Measurements from ENCODE around the gene SLC22A31.
"Not testable (repeated sequence)": the region's sequence is repeated elsewhere in the genome, so short reads cannot be mapped to it uniquely, and the experiment has no call there.

SLC22A31 gene

GRCh38 chr16:89197033-89197632 is 3.2 kb downstream of the SLC22A31 start:
- in situ Hi-C loops (cut with HindIII; ENCODE audit: low pct_ligation_motif_present, low pct_unique_long_range_greater_than_20kb, low sequenced_read_pairs): no loop called here
- no peak for DNase-seq

GRCh38 chr16:89195521-89196171 is 4.7 kb downstream of the SLC22A31 start:
- in situ Hi-C loops (cut with HindIII; ENCODE audit: low pct_ligation_motif_present, low pct_unique_long_range_greater_than_20kb, low sequenced_read_pairs): no loop called here
- DNase-seq: no peak

GRCh38 chr16:89194340-89195311 is 5.7 kb downstream of the SLC22A31 start:
- no peak for DNase-seq
- in situ Hi-C loops (cut with HindIII; ENCODE audit: low pct_ligation_motif_present, low pct_unique_long_range_greater_than_20kb, low sequenced_read_pairs): no loop called here

- in situ Hi-C loops (cut with HindIII; ENCODE audit: low pct_ligation_motif_present, low pct_unique_long_range_greater_than_20kb, low sequenced_read_pairs): no loop called here
- no peak for DNase-seq
These were observed 6.6 kb downstream of the SLC22A31 start for GRCh38 chr16:89193576-89194293.

GRCh38 chr16:89192956-89193575 is 7.3 kb downstream of the SLC22A31 start:
- in situ Hi-C loops (cut with HindIII; ENCODE audit: low pct_ligation_motif_present, low pct_unique_long_range_greater_than_20kb, low sequenced_read_pairs): no loop called here

GRCh38 chr16:89192186-89192955 is 8.0 kb downstream of the SLC22A31 start:
- in situ Hi-C loops (cut with HindIII; ENCODE audit: low pct_ligation_motif_present, low pct_unique_long_range_greater_than_20kb, low sequenced_read_pairs): not testable (repeated sequence)
- peak; percentile 26 for DNase-seq

More at GRCh38 chr16:89192956-89193575, 7.3 kb downstream of the SLC22A31 start:
- no peak for DNase-seq

- no peak for DNase-seq
- in situ Hi-C loops (cut with HindIII; ENCODE audit: low pct_ligation_motif_present, low pct_unique_long_range_greater_than_20kb, low sequenced_read_pairs): no loop called here
These were observed 8.5 kb downstream of the SLC22A31 start for GRCh38 chr16:89191901-89192185.

GRCh38 chr16:89191033-89191900 is 9.1 kb downstream of the SLC22A31 start:
- in situ Hi-C loops (cut with HindIII; ENCODE audit: low pct_ligation_motif_present, low pct_unique_long_range_greater_than_20kb, low sequenced_read_pairs): no loop called here
- DNase-seq: no peak

GRCh38 chr16:89190150-89190958 is 10.0 kb downstream of the SLC22A31 start:
- DNase-seq: no peak
- in situ Hi-C loops (cut with HindIII; ENCODE audit: low pct_ligation_motif_present, low pct_unique_long_range_greater_than_20kb, low sequenced_read_pairs): no loop called here

GRCh38 chr16:89189358-89190025 is 10.8 kb downstream of the SLC22A31 start:
- DNase-seq: no peak
- in situ Hi-C loops (cut with HindIII; ENCODE audit: low pct_ligation_motif_present, low pct_unique_long_range_greater_than_20kb, low sequenced_read_pairs): no loop called here

- in situ Hi-C loops (cut with HindIII; ENCODE audit: low pct_ligation_motif_present, low pct_unique_long_range_greater_than_20kb, low sequenced_read_pairs); DNase-seq: not testable (repeated sequence)
These were observed 11.6 kb downstream of the SLC22A31 start for GRCh38 chr16:89188471-89189357.

- peak; percentile 16 for DNase-seq
- in situ Hi-C loops (cut with HindIII; ENCODE audit: low pct_ligation_motif_present, low pct_unique_long_range_greater_than_20kb, low sequenced_read_pairs): no loop called here
These were observed 12.5 kb downstream of the SLC22A31 start for GRCh38 chr16:89187770-89188392.

- DNase-seq: peak; percentile 34
- in situ Hi-C loops (cut with HindIII; ENCODE audit: low pct_ligation_motif_present, low pct_unique_long_range_greater_than_20kb, low sequenced_read_pairs): no loop called here
These were observed 13.1 kb downstream of the SLC22A31 start for GRCh38 chr16:89187032-89187769.

GRCh38 chr16:89186593-89187031 is 13.7 kb downstream of the SLC22A31 start:
- in situ Hi-C loops (cut with HindIII; ENCODE audit: low pct_ligation_motif_present, low pct_unique_long_range_greater_than_20kb, low sequenced_read_pairs); DNase-seq: not testable (repeated sequence)

Measured in ACHN (cell line).